ENCODE measurements around the gene OTULIN. TPM values are rescaled to one million over a fixed set of nuclear protein-coding genes. Genes with fewer than 3 reads are reported as not detected.

The OTULIN gene
- total RNA-seq, 1 experiment from 2014 or later, result 31.0 TPM

DNA sequence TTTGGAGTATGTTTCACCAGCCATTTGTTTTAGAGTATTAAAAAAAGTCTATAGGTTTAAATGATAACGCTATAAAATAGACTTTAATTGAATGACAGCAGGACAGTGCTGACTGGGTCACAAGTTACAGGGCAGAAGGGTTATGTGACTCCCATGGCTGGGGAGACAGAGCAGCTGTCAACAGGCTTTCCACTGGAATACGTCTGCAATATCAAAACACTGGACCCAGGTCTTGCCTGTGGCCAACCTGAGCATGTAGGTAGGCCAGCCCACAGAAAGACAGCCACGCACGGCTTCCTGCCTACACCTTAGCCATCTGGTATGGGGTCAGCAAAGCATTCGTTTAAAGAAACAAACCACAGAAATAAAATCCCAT is 80.7 kb downstream of the OTULIN start:
- H3K4me1 ChIP-seq (ENCODE audit: low read length), result no peaks in the 10 kb centered on the region
- H3K36me3 ChIP-seq (ENCODE audit: insufficient read depth, low read length), result no peaks in the 10 kb centered on the region
- H4K20me1 ChIP-seq (ENCODE audit: insufficient read depth, low read depth, low read length), result no peaks in the 10 kb centered on the region
- no peaks in the 10 kb centered on the region for H3K9me3 ChIP-seq (ENCODE audit: low read length)
- no peak overlapping the region for H3K4me2 ChIP-seq (ENCODE audit: low read depth, low read length, poor library complexity, severe bottlenecking)
- H3K27me3 ChIP-seq (ENCODE audit: low read length), result no peaks in the 10 kb centered on the region
- no peak for DNase-seq
- H3K27ac ChIP-seq (ENCODE audit: low read length), result no peak overlapping the region
- H2AFZ ChIP-seq (ENCODE audit: low read length), result no peak overlapping the region
- no peak overlapping the region for H3K4me3 ChIP-seq (ENCODE audit: low read length)
- no peak overlapping the region for H3K9ac ChIP-seq (ENCODE audit: low read length)
- H3K79me2 ChIP-seq (ENCODE audit: low read length), result no peaks in the 10 kb centered on the region
- H3K9me2 ChIP-seq (replicated peaks; ENCODE audit: insufficient read depth, low read length), result no peaks in the 10 kb centered on the region

DNA sequence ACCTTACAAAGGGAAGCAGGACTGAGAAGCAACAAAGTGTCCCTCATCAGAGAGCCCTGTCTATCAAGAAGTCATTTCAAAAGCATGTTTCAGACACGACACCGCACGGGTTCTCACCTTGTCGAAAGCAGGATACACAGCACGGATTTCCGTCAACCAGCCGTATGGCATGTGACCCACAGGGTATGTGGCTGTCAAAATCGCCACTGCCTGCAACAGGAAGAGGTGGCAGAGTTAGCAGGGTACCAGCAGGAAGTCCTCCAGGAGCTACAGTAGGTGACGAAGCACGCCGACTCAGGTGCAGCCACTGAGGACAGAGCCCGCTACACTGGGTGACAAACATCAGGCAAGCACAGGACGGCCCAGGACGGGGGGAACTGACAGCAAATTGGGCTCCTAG is 81.2 kb downstream of the OTULIN start:
- H3K9ac ChIP-seq (ENCODE audit: low read length), result no peak overlapping the region
- H3K27me3 ChIP-seq (ENCODE audit: low read length), result no peaks in the 10 kb centered on the region
- H2AFZ ChIP-seq (ENCODE audit: low read length), result no peak overlapping the region
- H3K79me2 ChIP-seq (ENCODE audit: low read length), result no peaks in the 10 kb centered on the region
- DNase-seq, result no peak
- no peaks in the 10 kb centered on the region for H4K20me1 ChIP-seq (ENCODE audit: insufficient read depth, low read depth, low read length)
- H3K9me2 ChIP-seq (replicated peaks; ENCODE audit: insufficient read depth, low read length), result no peaks in the 10 kb centered on the region
- no peaks in the 10 kb centered on the region for H3K4me1 ChIP-seq (ENCODE audit: low read length)
- H3K27ac ChIP-seq (ENCODE audit: low read length), result no peak overlapping the region
- H3K4me3 ChIP-seq (ENCODE audit: low read length), result no peak overlapping the region
- no peaks in the 10 kb centered on the region for H3K36me3 ChIP-seq (ENCODE audit: insufficient read depth, low read length)
- no peaks in the 10 kb centered on the region for H3K9me3 ChIP-seq (ENCODE audit: low read length)
- H3K4me2 ChIP-seq (ENCODE audit: low read depth, low read length, poor library complexity, severe bottlenecking), result no peak overlapping the region

DNA sequence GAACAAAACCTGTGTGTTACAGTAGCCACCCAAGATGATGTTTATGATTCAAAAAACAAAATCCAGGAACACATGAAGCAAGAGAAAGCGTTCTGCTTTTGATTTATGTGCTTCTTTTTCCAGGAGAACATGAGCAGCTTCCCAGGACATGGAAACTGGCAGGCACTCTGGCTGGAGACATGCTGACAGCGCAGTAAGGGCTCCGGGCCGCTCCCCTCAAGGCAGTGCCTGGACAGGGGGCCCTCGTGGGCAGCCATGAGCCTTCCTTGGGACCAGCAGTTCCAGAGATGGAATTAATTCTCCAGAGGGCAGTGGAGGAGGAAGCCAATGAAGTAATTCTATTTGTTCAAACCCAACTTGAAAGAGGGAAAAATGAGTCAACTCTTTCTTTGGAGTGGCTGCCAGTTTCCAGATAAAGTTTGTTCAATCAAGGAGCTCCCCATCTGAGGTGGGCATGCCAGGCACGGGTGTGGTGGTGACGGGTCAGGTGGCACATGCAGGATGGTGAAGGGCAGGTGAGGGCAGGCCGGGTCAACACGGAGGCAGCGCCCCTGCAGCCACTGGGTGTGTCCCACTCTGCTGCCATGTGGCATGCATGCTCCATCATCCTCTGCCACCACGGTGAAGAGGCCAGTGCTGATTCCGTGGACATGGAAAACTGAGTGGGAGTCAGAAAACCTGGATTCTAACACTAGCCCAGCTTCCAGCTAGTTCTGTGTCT is 83.8 kb downstream of the OTULIN start:
- no peak for DNase-seq
- no peaks in the 10 kb centered on the region for H3K9me2 ChIP-seq (replicated peaks; ENCODE audit: insufficient read depth, low read length)
- H3K36me3 ChIP-seq (ENCODE audit: insufficient read depth, low read length), result no peaks in the 10 kb centered on the region
- H3K27me3 ChIP-seq (ENCODE audit: low read length), result no peaks in the 10 kb centered on the region
- H3K9ac ChIP-seq (ENCODE audit: low read length), result no peak overlapping the region
- H3K27ac ChIP-seq (ENCODE audit: low read length), result no peak overlapping the region
- no peak overlapping the region for H3K4me2 ChIP-seq (ENCODE audit: low read depth, low read length, poor library complexity, severe bottlenecking)
- no peaks in the 10 kb centered on the region for H3K4me1 ChIP-seq (ENCODE audit: low read length)
- no peaks in the 10 kb centered on the region for H3K79me2 ChIP-seq (ENCODE audit: low read length)
- H2AFZ ChIP-seq (ENCODE audit: low read length), result no peak overlapping the region
- no peaks in the 10 kb centered on the region for H4K20me1 ChIP-seq (ENCODE audit: insufficient read depth, low read depth, low read length)
- no peaks in the 10 kb centered on the region for H3K9me3 ChIP-seq (ENCODE audit: low read length)
- H3K4me3 ChIP-seq (ENCODE audit: low read length), result no peak overlapping the region

Other genes with a start within 250 kb of the OTULIN start
- gene OTULINL, start 82.9 kb upstream of the OTULIN start, total RNA-seq (2014; rRNA removed; shearing (Covaris generic); ENCODE audit: low replicate concordance), result not detected in 2 replicates
- 0.40 and 0.75 TPM in 2 replicates for gene ANKH, start 207.1 kb downstream of the OTULIN start, total RNA-seq (2014; rRNA removed; shearing (Covaris generic); ENCODE audit: low replicate concordance)